Activated naive CD8-positive, alpha-beta T cell treated with anti-CD3 and anti-CD28 coated beads, Interleukin-2, amount 50 U/mL, for 24 hours (primary cell): ENCODE results near the gene CRABP1.

Source experiments
- ATAC-seq: fragments of 150-1000 bp; cut with Tn5 transposase; one replicate; pipeline ENCODE4 v1.10.0; 2021
- DNase-seq: peaks from one replicate; pipeline ENCODE4 v3.0.0; 2021
- H3K27ac Mint-ChIP-seq: one replicate; pipeline ENCODE4 v1.8.0; 2021; ENCODE audit warnings: mild to moderate bottlenecking, mixed read lengths
- H3K27me3 Mint-ChIP-seq: one replicate; pipeline ENCODE4 v1.8.0; 2021; ENCODE audit warnings: mixed read lengths
- H3K36me3 Mint-ChIP-seq: one replicate; pipeline ENCODE4 v1.8.0; 2021; ENCODE audit warnings: low read depth, mixed read lengths
- H3K4me1 Mint-ChIP-seq: one replicate; pipeline ENCODE4 v1.8.0; 2021; ENCODE audit warnings: mixed read lengths
- H3K4me3 Mint-ChIP-seq: one replicate; pipeline ENCODE4 v1.8.0; 2021; ENCODE audit warnings: mild to moderate bottlenecking, moderate library complexity, mixed read lengths
- H3K9me3 Mint-ChIP-seq: one replicate; pipeline ENCODE4 v1.8.0; 2021; ENCODE audit warnings: mixed read lengths

The CRABP1 gene

GRCh38 chr15:78350058-78350457 is 9.9 kb downstream of the CRABP1 start:
- H3K36me3 Mint-ChIP-seq = no peaks in the 10 kb centered on the region
- peaks cover 8% of the 10 kb centered on the region for H3K27me3 Mint-ChIP-seq
- no peaks in the 10 kb centered on the region for H3K4me1 Mint-ChIP-seq
- H3K27ac Mint-ChIP-seq = no peak overlapping the region
- no peak for DNase-seq
- no peak for ATAC-seq
- no peak overlapping the region for H3K4me3 Mint-ChIP-seq
- H3K9me3 Mint-ChIP-seq = no peaks in the 10 kb centered on the region

- H3K4me3 Mint-ChIP-seq = no peak overlapping the region
- H3K27me3 Mint-ChIP-seq = peaks cover 10% of the 10 kb centered on the region
- DNase-seq (no peak), ATAC-seq (peak; percentile 24)
- no peak overlapping the region for H3K27ac Mint-ChIP-seq
- no peaks in the 10 kb centered on the region for H3K9me3 Mint-ChIP-seq
- H3K36me3 Mint-ChIP-seq = no peaks in the 10 kb centered on the region
- H3K4me1 Mint-ChIP-seq = no peaks in the 10 kb centered on the region
Measured at GRCh38 chr15:78351539-78351938, 11.4 kb downstream of the CRABP1 start.

DNA sequence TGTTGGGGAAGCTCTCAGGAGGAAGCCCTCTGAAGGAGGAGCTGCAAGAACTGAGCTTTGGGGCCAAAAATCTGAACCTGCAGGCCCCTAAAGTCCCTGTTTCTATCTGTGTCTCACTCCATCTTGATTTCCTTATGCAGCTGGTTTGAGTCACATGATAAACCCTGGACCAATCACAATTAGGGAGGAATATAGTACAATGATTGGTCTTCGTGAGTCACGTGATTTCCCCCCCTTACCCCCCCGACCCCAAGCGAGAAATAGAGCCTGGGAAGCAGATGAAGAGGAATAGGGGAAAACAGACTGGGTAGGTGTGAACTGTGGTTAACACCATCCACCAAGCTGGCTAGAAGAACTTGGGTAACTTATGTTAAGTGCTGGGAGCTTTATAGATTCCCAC is 12.9 kb downstream of the CRABP1 start:
- Mint-ChIP-seq H3K27ac (no peak overlapping the region), H3K4me1 (no peaks in the 10 kb centered on the region), H3K27me3 (peaks cover 11% of the 10 kb centered on the region), H3K4me3 (no peak overlapping the region), H3K36me3 (no peaks in the 10 kb centered on the region), H3K9me3 (no peaks in the 10 kb centered on the region)
- DNase-seq (no peak), ATAC-seq (peak; percentile 28)

GRCh38 chr15:78355177-78355576 is 15.0 kb downstream of the CRABP1 start:
- Mint-ChIP-seq H3K27me3 (peaks cover 12% of the 10 kb centered on the region), H3K27ac (no peak overlapping the region), H3K36me3 (no peaks in the 10 kb centered on the region), H3K4me3 (no peak overlapping the region), H3K4me1 (no peaks in the 10 kb centered on the region), H3K9me3 (no peaks in the 10 kb centered on the region)
- DNase-seq (no peak), ATAC-seq (no peak)

GRCh38 chr15:78358102-78358870 is 18.1 kb downstream of the CRABP1 start:
- DNase-seq = no peak
- Mint-ChIP-seq H3K9me3 (no peaks in the 10 kb centered on the region), H3K4me1 (no peaks in the 10 kb centered on the region), H3K27ac (no peak overlapping the region), H3K4me3 (no peak overlapping the region), H3K36me3 (no peaks in the 10 kb centered on the region), H3K27me3 (peaks cover 12% of the 10 kb centered on the region)
- no peak for ATAC-seq

- DNase-seq = no peak
- ATAC-seq = no peak
- no peak overlapping the region for H3K27ac Mint-ChIP-seq
- H3K4me1 Mint-ChIP-seq = no peaks in the 10 kb centered on the region
- no peaks in the 10 kb centered on the region for H3K9me3 Mint-ChIP-seq
- no peaks in the 10 kb centered on the region for H3K36me3 Mint-ChIP-seq
- peaks cover 12% of the 10 kb centered on the region for H3K27me3 Mint-ChIP-seq
- no peak overlapping the region for H3K4me3 Mint-ChIP-seq
Measured at GRCh38 chr15:78359041-78359808, 19.1 kb downstream of the CRABP1 start.

DNA sequence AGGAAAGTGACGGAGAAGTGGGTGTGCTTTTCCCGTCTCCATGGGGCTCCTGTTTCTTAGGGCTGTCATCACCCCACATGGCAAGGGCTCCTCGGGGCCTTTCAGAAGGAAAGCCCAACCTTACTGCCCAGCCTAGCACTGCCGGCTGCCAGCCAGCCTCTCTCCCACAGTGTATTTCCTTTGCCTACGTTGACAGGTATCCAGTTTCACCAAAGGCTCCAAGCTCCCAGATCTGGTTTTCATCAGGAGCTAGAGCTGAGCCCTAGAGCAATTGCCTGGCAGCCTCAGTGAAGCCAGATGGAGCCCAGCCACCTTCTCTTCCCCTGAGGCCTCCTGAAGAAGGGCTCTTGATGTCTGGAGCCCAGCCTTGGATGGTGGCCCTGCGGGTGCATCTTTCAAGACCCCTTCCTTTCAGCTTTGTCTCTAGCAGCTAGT is 20.2 kb downstream of the CRABP1 start:
- Mint-ChIP-seq H3K27ac (no peak overlapping the region), H3K36me3 (no peaks in the 10 kb centered on the region), H3K27me3 (peaks cover 8% of the 10 kb centered on the region), H3K4me1 (no peaks in the 10 kb centered on the region), H3K4me3 (no peak overlapping the region), H3K9me3 (no peaks in the 10 kb centered on the region)
- ATAC-seq (no peak), DNase-seq (no peak)

- no peaks in the 10 kb centered on the region for H3K9me3 Mint-ChIP-seq
- no peak for ATAC-seq
- H3K4me1 Mint-ChIP-seq = no peaks in the 10 kb centered on the region
- no peaks in the 10 kb centered on the region for H3K36me3 Mint-ChIP-seq
- H3K4me3 Mint-ChIP-seq = no peak overlapping the region
- DNase-seq = no peak
- peaks cover 11% of the 10 kb centered on the region for H3K27me3 Mint-ChIP-seq
- H3K27ac Mint-ChIP-seq = no peak overlapping the region
Measured at GRCh38 chr15:78360958-78361718, 21.0 kb downstream of the CRABP1 start.

- no peak for ATAC-seq
- Mint-ChIP-seq H3K9me3 (no peaks in the 10 kb centered on the region), H3K27me3 (peaks cover 11% of the 10 kb centered on the region), H3K36me3 (no peaks in the 10 kb centered on the region), H3K27ac (no peak overlapping the region), H3K4me1 (no peaks in the 10 kb centered on the region), H3K4me3 (no peak overlapping the region)
- DNase-seq = no peak
Measured at GRCh38 chr15:78361771-78362506, 21.8 kb downstream of the CRABP1 start.

- no peaks in the 10 kb centered on the region for H3K36me3 Mint-ChIP-seq
- DNase-seq = no peak
- H3K27ac Mint-ChIP-seq = no peak overlapping the region
- H3K4me1 Mint-ChIP-seq = no peaks in the 10 kb centered on the region
- no peaks in the 10 kb centered on the region for H3K9me3 Mint-ChIP-seq
- no peak overlapping the region for H3K4me3 Mint-ChIP-seq
- no peak for ATAC-seq
- H3K27me3 Mint-ChIP-seq = peaks cover 10% of the 10 kb centered on the region
Measured at GRCh38 chr15:78362716-78363380, 22.7 kb downstream of the CRABP1 start.

- ATAC-seq (no peak), DNase-seq (no peak)
- peaks cover 5% of the 10 kb centered on the region for H3K27me3 Mint-ChIP-seq
- H3K4me1 Mint-ChIP-seq = no peaks in the 10 kb centered on the region
- no peaks in the 10 kb centered on the region for H3K9me3 Mint-ChIP-seq
- no peak overlapping the region for H3K27ac Mint-ChIP-seq
- no peaks in the 10 kb centered on the region for H3K36me3 Mint-ChIP-seq
- no peak overlapping the region for H3K4me3 Mint-ChIP-seq
Measured at GRCh38 chr15:78363381-78363734, 23.2 kb downstream of the CRABP1 start.

- DNase-seq (no peak), ATAC-seq (no peak)
- Mint-ChIP-seq H3K36me3 (no peaks in the 10 kb centered on the region), H3K27me3 (peaks cover 7% of the 10 kb centered on the region), H3K27ac (no peak overlapping the region), H3K4me1 (no peaks in the 10 kb centered on the region), H3K9me3 (no peaks in the 10 kb centered on the region), H3K4me3 (no peak overlapping the region)
Measured at GRCh38 chr15:78364233-78364632, 24.1 kb downstream of the CRABP1 start.

DNA sequence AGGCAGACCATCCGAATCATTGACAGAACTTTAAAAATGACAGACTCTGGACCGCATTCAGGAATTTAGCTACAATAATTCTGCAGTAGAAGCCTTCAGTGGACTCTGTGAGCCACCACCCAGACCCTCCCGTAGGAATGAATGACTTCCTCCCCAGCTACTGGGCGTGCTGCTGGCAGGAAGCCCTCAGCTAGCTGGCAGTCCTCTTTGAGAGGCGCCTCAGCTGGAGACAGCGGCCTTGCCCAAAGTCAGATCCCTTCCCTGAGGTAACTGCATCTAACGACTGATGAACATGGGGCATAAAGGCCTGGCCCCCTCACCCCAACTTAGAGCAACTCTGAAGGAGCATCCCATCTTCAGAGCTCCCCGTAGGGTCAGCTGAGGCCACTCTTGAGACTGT is 25.8 kb downstream of the CRABP1 start:
- ATAC-seq = no peak
- Mint-ChIP-seq H3K9me3 (no peaks in the 10 kb centered on the region), H3K4me1 (no peaks in the 10 kb centered on the region), H3K27me3 (peaks cover 9% of the 10 kb centered on the region), H3K36me3 (no peaks in the 10 kb centered on the region), H3K4me3 (no peak overlapping the region), H3K27ac (no peak overlapping the region)
- DNase-seq = no peak

DNA sequence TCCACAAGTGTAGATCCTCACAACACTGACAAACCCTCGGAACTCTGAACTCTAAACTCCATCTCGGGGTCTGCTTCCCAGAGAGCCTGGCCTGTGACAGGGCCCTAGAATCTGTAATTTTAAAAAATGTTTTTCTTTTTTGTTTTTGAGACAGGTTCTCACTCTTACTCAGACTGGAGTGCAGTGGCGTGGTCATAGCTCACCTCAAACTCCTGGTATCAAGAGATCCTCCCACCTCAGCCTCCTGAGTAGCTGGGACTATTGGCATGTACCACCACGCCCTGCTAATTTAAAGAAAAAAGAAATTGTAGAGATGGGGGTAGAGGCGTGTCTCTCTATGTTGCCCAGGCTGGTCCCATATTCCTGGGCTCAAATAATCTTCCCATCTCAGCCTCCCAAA is 26.2 kb downstream of the CRABP1 start:
- ATAC-seq = no peak
- Mint-ChIP-seq H3K4me3 (no peak overlapping the region), H3K36me3 (no peaks in the 10 kb centered on the region), H3K27ac (no peak overlapping the region), H3K27me3 (peaks cover 9% of the 10 kb centered on the region), H3K9me3 (no peaks in the 10 kb centered on the region), H3K4me1 (no peaks in the 10 kb centered on the region)
- DNase-seq = no peak
